Mammary microvascular endothelial cell (primary cell): ENCODE data around the gene ART4. TPM values are rescaled to one million over a fixed set of nuclear protein-coding genes. Genes with fewer than 3 reads are reported as not detected.

Experiments
- total RNA-seq: library from RNA; depleted of rRNA; stranded (reverse); fragments of >200 nt; gene quantifications from 2 replicates; pipeline ENCODE4 v1.2.3, GENCODE V29; 2015

The ART4 gene, protein sequence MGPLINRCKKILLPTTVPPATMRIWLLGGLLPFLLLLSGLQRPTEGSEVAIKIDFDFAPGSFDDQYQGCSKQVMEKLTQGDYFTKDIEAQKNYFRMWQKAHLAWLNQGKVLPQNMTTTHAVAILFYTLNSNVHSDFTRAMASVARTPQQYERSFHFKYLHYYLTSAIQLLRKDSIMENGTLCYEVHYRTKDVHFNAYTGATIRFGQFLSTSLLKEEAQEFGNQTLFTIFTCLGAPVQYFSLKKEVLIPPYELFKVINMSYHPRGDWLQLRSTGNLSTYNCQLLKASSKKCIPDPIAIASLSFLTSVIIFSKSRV
- total RNA-seq = 2.7 and 4.7 TPM in 2 replicates

GRCh38 chr12:14843425-14843887 is at the start of gene ART4:
TSS of gene ART4 (minus strand) at chr12:14843526. CDS start at chr12:14843113, 413 bp downstream.

GRCh38 chr12:14885718-14886221 is 42.4 kb upstream of the ART4 start, which contains the start of gene MGP:
TSS of gene MGP (minus strand) at chr12:14885854. CDS start at chr12:14885791, 63 bp downstream.

DNA sequence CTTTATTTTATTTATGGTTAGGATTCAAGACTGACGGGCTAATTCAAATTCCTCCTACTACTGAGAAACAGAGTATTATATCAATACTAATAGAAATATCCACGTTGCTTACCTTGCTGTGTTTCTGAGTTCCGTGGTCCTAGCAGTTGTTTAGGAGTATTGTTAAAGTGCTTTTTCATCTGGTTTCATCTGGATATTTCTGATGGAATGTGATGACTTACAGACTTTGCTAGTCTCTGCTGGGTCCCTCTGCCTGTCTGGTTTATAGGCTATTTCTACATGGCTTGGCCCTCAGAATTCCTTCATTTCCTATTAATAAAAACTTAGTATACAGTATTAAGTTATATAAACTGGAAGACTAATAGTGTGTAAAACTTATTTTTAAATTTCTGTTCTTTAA is 29.3 kb downstream of the ART4 start, which contains the start of gene SMCO3:
Gene SMCO3, minus strand, starts transcription at position 169 of the 400 bp plus-strand sequence. CDS start 7,502 bp downstream, outside the sequence.

GRCh38 chr12:14803011-14803829 is 40.1 kb downstream of the ART4 start, which contains the start of the genes C12orf60 and WBP11:
TSS of gene C12orf60 (plus strand) at chr12:14803670. CDS start at chr12:14822936, 19,266 bp downstream.
TSS of gene WBP11 (minus strand) at chr12:14803478. CDS start at chr12:14801383, 2,095 bp downstream.

Other genes starting within 250 kb of the ART4 start
- not detected in 2 replicates for gene GUCY2C, start 146.9 kb downstream of the ART4 start, total RNA-seq
- gene WBP11, start 40.0 kb downstream of the ART4 start, total RNA-seq = 23.3 and 24.5 TPM in 2 replicates
- 0.74 and 1.1 TPM in 2 replicates for gene C12orf60, start 39.9 kb downstream of the ART4 start, total RNA-seq
- gene SMCO3, start 29.3 kb downstream of the ART4 start, total RNA-seq = 0.20 TPM in 1 of 2 replicates, not detected in the other
- gene MGP, start 42.3 kb upstream of the ART4 start, total RNA-seq = 29.6 and 38.0 TPM in 2 replicates
- gene ERP27, start 95.0 kb upstream of the ART4 start, total RNA-seq = 0.73 and 2.1 TPM in 2 replicates
- gene ARHGDIB, start 118.1 kb upstream of the ART4 start, total RNA-seq = 678 and 775 TPM in 2 replicates
- gene PDE6H, start 129.5 kb upstream of the ART4 start, total RNA-seq = not detected in 2 replicates